A549 (cell line): ENCODE results near the gene ZSWIM1. TPM values are rescaled to one million over a fixed set of nuclear protein-coding genes. Genes with fewer than 3 reads are reported as not detected.

ENCODE experiments used
- ATAC-seq, 2 experiments: fragments of 200-7000 bp in 1 of 2; fragments of >200 bp in 1 of 2; cut with Nextera tagmentation in 1 of 2; cut with Tn5 transposase in 1 of 2; 3 replicates each; pipeline versions ENCODE4 v1.8.0 to v1.9.1; 2018 to 2020; ENCODE audit warnings: mild to moderate bottlenecking in 1 of 2, moderate library complexity in 1 of 2
- CTCF ChIA-PET: fragments of 300-600 bp; sonication (Branson Sonifier 250); formaldehyde crosslinking; extraction: SDS; loops from one replicate; lab custom pipeline; 2021; ENCODE audit warnings: antibody characterized with exemption, inconsistent platforms; lab: Yijun Ruan, JAX
- POLR2A ChIA-PET: fragments of 350-600 bp; formaldehyde crosslinking; extraction: SDS; loops from one replicate; lab custom pipeline; 2021; ENCODE audit warnings: antibody characterized with exemption, inconsistent platforms; lab: Yijun Ruan, JAX
- DNase-seq, 2 experiments: peaks; one replicate each; pipeline versions ENCODE4 v3.0.0 to v3.0.0-alpha.2; 2011 to 2016; ENCODE audit warnings: low read depth in 1 of 2, low spot score in 1 of 2
- FAIRE-seq: peaks from 2 replicates; lab custom pipeline; 2011; peaks lifted over from hg19 to GRCh38; lab: Jason Lieb, UNC
- H3K27ac ChIP-seq, 2 experiments: fragments of >200 bp; sonication (Bioruptor Twin); formaldehyde crosslinking; 3 replicates each; pipeline ENCODE4 v1.5.1; 2016 to 2017
- H3K4me1 ChIP-seq: fragments of >200 bp; sonication (Bioruptor Twin); formaldehyde crosslinking; 3 replicates; pipeline ENCODE4 v1.6.1; 2016
- H3K4me2 ChIP-seq: fragments of >200 bp; sonication (Bioruptor Twin); formaldehyde crosslinking; 3 replicates; pipeline ENCODE4 v1.6.1; 2016
- H3K4me3 ChIP-seq: fragments of >200 bp; sonication (Bioruptor Twin); formaldehyde crosslinking; 3 replicates; pipeline ENCODE4 v1.5.1; 2016
- H3K9me3 ChIP-seq: fragments of >200 bp; sonication (Bioruptor Twin); formaldehyde crosslinking; 3 replicates; pipeline ENCODE4 v1.6.1; 2016
- BHLHE40 ChIP-seq: IDR thresholded peaks from 2 replicates; pipeline ENCODE4 v1.6.1; 2012; ENCODE audit warnings: low read depth, low read length, inconsistent platforms
- CEBPB ChIP-seq, 2 experiments: fragments of >200 bp in 1 of 2; sonication (Bioruptor Twin) in 1 of 2; formaldehyde crosslinking in 1 of 2; IDR thresholded peaks; 2 replicates each; pipeline ENCODE4 v1.6.1; 2012 to 2016
- CHD4 ChIP-seq: fragments of 200-600 bp; sonication (generic); IDR thresholded peaks from 2 replicates; pipeline ENCODE4 v1.6.1; 2016; ENCODE audit warnings: antibody characterized with exemption, mild to moderate bottlenecking, borderline replicate concordance
- E2F6 ChIP-seq: IDR thresholded peaks from 2 replicates; pipeline ENCODE4 v1.6.1; 2012; ENCODE audit warnings: low read depth, borderline replicate concordance
- FOXS1 ChIP-seq: fragments of 250-450 bp; sonication (Bioruptor Pico); IDR thresholded peaks from 2 replicates; pipeline ENCODE4 v1.5.0; 2020; ENCODE audit warnings: mild to moderate bottlenecking, moderate library complexity
- GATA3 ChIP-seq: IDR thresholded peaks from 2 replicates; pipeline ENCODE4 v1.6.1; 2012; ENCODE audit warnings: borderline replicate concordance
- HEYL ChIP-seq: fragments of 250-450 bp; sonication (Bioruptor Pico); IDR thresholded peaks from 2 replicates; pipeline ENCODE4 v1.8.0; 2021; ENCODE audit warnings: mild to moderate bottlenecking, moderate library complexity
- HOXB13 ChIP-seq: fragments of 250-450 bp; sonication (Bioruptor Pico); IDR thresholded peaks from 2 replicates; pipeline ENCODE4 v1.5.0; 2020; ENCODE audit warnings: low read depth, mild to moderate bottlenecking, moderate library complexity
- KDM5A ChIP-seq: fragments of 200-600 bp; sonication (generic); IDR thresholded peaks from 2 replicates; pipeline ENCODE4 v1.6.1; 2016; ENCODE audit warnings: antibody characterized with exemption, mild to moderate bottlenecking
- NFE2L2 ChIP-seq: fragments of 150-350 bp; conservative IDR thresholded peaks from 2 replicates; pipeline ENCODE4 v1.6.1; 2014; ENCODE audit warnings: low read length
- POLR2A ChIP-seq: IDR thresholded peaks from 2 replicates; pipeline ENCODE4 v1.6.1; 2012; ENCODE audit warnings: mild to moderate bottlenecking, low read length
- RAD21 ChIP-seq, 2 experiments: fragments of >200 bp in 1 of 2; sonication (Bioruptor Twin) in 1 of 2; formaldehyde crosslinking in 1 of 2; IDR thresholded peaks in 1 of 2; conservative IDR thresholded peaks in 1 of 2; 2 replicates in 1 of 2; 3 replicates in 1 of 2; pipeline ENCODE4 v1.6.1; 2012 to 2018; ENCODE audit warnings: inconsistent platforms in 1 of 2
- RNF2 ChIP-seq: fragments of 200-600 bp; sonication (generic); IDR thresholded peaks from 2 replicates; pipeline ENCODE4 v1.6.1; 2016; ENCODE audit warnings: low read depth, mild to moderate bottlenecking, antibody characterized with exemption, moderate library complexity, borderline replicate concordance
- SREBF2 ChIP-seq: fragments of 450-650 bp; IDR thresholded peaks from 2 replicates; pipeline ENCODE4 v1.6.1; 2014; ENCODE audit warnings: mild to moderate bottlenecking, moderate library complexity
- ZC3H11A ChIP-seq: fragments of 450-650 bp; IDR thresholded peaks from 2 replicates; pipeline ENCODE4 v1.6.1; 2014; ENCODE audit warnings: antibody characterized with exemption, mild to moderate bottlenecking
- ZFP36 ChIP-seq: fragments of 450-650 bp; IDR thresholded peaks from 2 replicates; pipeline ENCODE4 v1.6.1; 2014; ENCODE audit warnings: borderline replicate concordance; ENCODE audit not compliant: partially characterized antibody
- ZSCAN20 ChIP-seq: fragments of 250-450 bp; sonication (Bioruptor Pico); IDR thresholded peaks from 2 replicates; pipeline ENCODE4 v1.8.0; 2022; ENCODE audit warnings: mild to moderate bottlenecking, moderate library complexity
- WGBS: methylation state at CpG from one replicate; pipeline ENCODE4 v1.1.6; 2017; ENCODE audit errors: missing lambda C conversion rate; 5-methylcytosine and 5-hydroxymethylcytosine counted together
- polyA plus RNA-seq, 4 experiments: library from polyadenylated mRNA; depleted of rRNA in 3 of 4; stranded (reverse); fragments of >200 nt; fragmentation: RNase III in 1 of 4; extraction: RNeasy Plus Mini Kit Qiagen cat#74134 plus additional on column Dnase treatment in 1 of 4; gene quantifications; 2 replicates in 3 of 4; 3 replicates in 1 of 4; pipeline ENCODE4 v1.2.3, GENCODE V29; 2011 to 2017
- TF ChIP-seq, protein P1 (sequence below): fragments of 250-450 bp; sonication (Bioruptor Pico); IDR thresholded peaks from 2 replicates; pipeline ENCODE4 v1.5.0; 2021; ENCODE audit warnings: mild to moderate bottlenecking, moderate library complexity, borderline replicate concordance
- TF ChIP-seq, protein P2 (sequence below): fragments of >200 bp; sonication (Bioruptor Twin); formaldehyde crosslinking; IDR thresholded peaks from 2 replicates; pipeline ENCODE4 v1.6.1; 2016
- TF ChIP-seq, protein P3 (sequence below): fragments of >200 bp; sonication (Bioruptor Twin); formaldehyde crosslinking; IDR thresholded peaks from 3 replicates; pipeline ENCODE4 v1.6.1; 2016

ZSWIM1 gene
- polyA plus RNA-seq, 2 of the 4 experiments (the other 2 are of a cell fraction) = 4.7 to 6.6 TPM

DNA sequence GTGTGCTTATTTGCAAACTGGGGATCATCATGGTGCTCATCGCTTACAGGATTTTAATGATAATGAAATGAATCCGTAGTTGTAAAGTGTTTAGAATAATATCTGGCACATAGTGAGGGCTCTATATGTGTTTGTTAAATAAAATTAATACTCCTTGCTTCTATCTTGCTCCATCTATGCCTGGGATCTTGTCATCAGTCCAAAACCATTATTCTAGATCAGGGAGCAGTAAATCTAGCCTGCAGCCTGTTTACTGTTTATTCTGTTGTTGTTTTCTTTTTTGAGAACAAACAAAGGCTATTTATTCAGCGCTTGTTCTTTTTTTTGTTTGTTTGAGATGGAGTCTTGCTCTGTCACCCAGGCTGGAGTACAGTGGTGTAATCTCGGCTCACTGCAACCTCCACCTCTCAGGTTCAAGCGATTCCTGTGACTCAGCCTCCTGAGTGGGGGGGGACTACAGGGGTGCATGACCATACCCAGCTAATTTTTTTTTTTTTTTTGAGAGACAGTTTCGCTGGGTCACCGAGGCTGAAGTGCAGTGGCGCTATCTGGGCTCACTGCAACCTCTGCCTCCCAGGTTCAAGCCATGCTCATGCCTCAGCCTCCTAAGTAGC, 32.0 kb upstream of the ZSWIM1 start:
- TF ChIP-seq ZFP36 = no peak
- TF ChIP-seq CHD4 = no peak
- TF ChIP-seq HOXB13 (CRISPR knock-in tag) = no peak
- no peak for TF ChIP-seq KDM5A
- no peak for TF ChIP-seq E2F6
- no peak for DNase-seq
- FAIRE-seq = no peak
- CTCF ChIA-PET = interaction anchor here (0.7 to 1.3 kb wide), 2 partner anchors 19 to 104 kb away, joined by 3 to 4 read pairs; no protein-coding TSS in a partner anchor
- no peak overlapping the region for H3K4me2 ChIP-seq
- no peaks in the 10 kb centered on the region for H3K9me3 ChIP-seq
- no peaks in the 10 kb centered on the region for H3K4me1 ChIP-seq
- H3K27ac ChIP-seq = no peak overlapping the region
- POLR2A ChIA-PET = no interaction called here
- no peak overlapping the region for H3K4me3 ChIP-seq
- 83% methylated on average over 8 of the region's 8 CpGs for WGBS
- peak in 1 of 2 experiments; percentile 52; a peak in 3 of 6 replicates for ATAC-seq

DNA sequence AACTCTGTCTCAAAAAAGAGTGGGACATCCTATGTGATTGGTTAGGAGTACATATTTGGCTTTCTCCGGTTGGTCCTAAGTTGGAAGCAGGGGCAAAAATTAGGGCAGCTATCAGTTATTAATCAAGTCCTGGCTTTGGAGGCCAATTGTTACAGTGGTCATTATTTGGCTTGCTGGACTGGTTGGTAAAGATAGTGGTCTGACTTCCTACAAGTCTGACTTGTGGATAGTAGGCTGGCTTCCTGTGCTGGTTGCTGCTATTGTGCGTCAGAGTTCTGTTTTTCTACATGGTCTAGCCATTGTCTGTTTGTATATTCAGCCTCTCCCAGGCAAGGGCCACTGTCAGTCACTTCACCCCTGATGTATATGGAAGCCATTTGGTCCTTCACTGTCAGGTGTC, 30.8 kb upstream of the ZSWIM1 start:
- Histone ChIP-seq H3K9me3 (no peaks in the 10 kb centered on the region), H3K4me2 (no peak overlapping the region), H3K27ac (no peak overlapping the region), H3K4me3 (no peak overlapping the region), H3K4me1 (no peaks in the 10 kb centered on the region)
- ATAC-seq (no peak), FAIRE-seq (no peak), DNase-seq (no peak)
- POLR2A ChIA-PET = interaction anchor here (0.7 kb wide), 1 partner anchor 16 kb away, joined by 3 read pairs; the partner anchor contains the start of gene SNX21
- 94% methylated on average over 2 of the region's 2 CpGs for WGBS
- CTCF ChIA-PET = interaction anchor here (1.3 to 1.5 kb wide), 2 partner anchors 20 to 39 kb away, joined by 3 to 4 read pairs; no protein-coding TSS in a partner anchor
- TF ChIP-seq CHD4 = no peak
- no peak for TF ChIP-seq GATA3
- no peak for TF ChIP-seq ZC3H11A
- no peak for TF ChIP-seq CEBPB (IDR thresholded peaks at IDR 0.05)
- TF ChIP-seq HOXB13 (CRISPR knock-in tag) = no peak
- TF ChIP-seq RAD21 (conservative IDR thresholded peaks at IDR 0.05 in 1 of 2, IDR thresholded peaks at IDR 0.05 in 1 of 2) = no peak
- TF ChIP-seq, protein P1, sequence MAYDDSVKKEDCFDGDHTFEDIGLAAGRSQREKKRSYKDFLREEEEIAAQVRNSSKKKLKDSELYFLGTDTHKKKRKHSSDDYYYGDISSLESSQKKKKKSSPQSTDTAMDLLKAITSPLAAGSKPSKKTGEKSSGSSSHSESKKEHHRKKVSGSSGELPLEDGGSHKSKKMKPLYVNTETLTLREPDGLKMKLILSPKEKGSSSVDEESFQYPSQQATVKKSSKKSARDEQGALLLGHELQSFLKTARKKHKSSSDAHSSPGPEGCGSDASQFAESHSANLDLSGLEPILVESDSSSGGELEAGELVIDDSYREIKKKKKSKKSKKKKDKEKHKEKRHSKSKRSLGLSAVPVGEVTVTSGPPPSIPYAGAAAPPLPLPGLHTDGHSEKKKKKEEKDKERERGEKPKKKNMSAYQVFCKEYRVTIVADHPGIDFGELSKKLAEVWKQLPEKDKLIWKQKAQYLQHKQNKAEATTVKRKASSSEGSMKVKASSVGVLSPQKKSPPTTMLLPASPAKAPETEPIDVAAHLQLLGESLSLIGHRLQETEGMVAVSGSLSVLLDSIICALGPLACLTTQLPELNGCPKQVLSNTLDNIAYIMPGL (CRISPR knock-in tag) = no peak
- TF ChIP-seq NFE2L2 = no peak
- TF ChIP-seq, protein P2, sequence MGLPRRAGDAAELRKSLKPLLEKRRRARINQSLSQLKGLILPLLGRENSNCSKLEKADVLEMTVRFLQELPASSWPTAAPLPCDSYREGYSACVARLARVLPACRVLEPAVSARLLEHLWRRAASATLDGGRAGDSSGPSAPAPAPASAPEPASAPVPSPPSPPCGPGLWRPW = no peak
- no peak for TF ChIP-seq POLR2A
- no peak for TF ChIP-seq FOXS1 (CRISPR knock-in tag)
- TF ChIP-seq, protein P3, sequence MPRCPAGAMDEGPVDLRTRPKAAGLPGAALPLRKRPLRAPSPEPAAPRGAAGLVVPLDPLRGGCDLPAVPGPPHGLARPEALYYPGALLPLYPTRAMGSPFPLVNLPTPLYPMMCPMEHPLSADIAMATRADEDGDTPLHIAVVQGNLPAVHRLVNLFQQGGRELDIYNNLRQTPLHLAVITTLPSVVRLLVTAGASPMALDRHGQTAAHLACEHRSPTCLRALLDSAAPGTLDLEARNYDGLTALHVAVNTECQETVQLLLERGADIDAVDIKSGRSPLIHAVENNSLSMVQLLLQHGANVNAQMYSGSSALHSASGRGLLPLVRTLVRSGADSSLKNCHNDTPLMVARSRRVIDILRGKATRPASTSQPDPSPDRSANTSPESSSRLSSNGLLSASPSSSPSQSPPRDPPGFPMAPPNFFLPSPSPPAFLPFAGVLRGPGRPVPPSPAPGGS = no peak
- TF ChIP-seq SREBF2 = no peak
- TF ChIP-seq RNF2 = no peak

DNA sequence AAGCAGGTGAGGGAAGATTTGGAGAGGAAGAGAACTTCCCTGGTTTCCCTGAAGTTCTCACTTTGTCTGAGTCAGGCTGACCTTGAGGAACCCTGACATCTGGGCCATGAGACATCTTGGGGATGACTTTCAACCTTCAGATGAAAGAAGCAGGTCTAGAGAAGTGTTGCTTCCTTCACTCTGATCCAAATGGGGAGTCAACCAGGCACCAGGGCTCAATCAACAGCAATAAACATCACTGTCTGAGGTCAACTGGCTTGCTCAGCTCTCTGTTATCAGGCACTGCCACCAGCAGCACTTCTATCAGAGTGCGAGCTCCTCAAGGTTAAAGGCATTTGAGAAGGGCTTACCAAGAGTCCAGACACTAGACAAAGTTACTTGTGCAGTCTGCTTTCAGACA, 30.1 kb upstream of the ZSWIM1 start:
- DNase-seq (no peak), ATAC-seq (no peak), FAIRE-seq (no peak)
- Histone ChIP-seq H3K4me3 (no peak overlapping the region), H3K27ac (no peak overlapping the region), H3K9me3 (no peaks in the 10 kb centered on the region), H3K4me2 (no peak overlapping the region), H3K4me1 (peaks cover 2% of the 10 kb centered on the region; the same call in 1 of the 3 replicates)
- POLR2A ChIA-PET = no interaction called here
- no peak for TF ChIP-seq ZC3H11A
- no peak for TF ChIP-seq HEYL (CRISPR knock-in tag)
- TF ChIP-seq RNF2 = no peak
- TF ChIP-seq CHD4 = no peak
- TF ChIP-seq BHLHE40 = no peak
- TF ChIP-seq ZSCAN20 = no peak
- CTCF ChIA-PET = interaction anchor here (0.9 to 1.5 kb wide), 4 partner anchors 9 to 119 kb away, joined by 3 to 4 read pairs (median 3); no protein-coding TSS in a partner anchor
- WGBS = 90% methylated on average over 1 of the region's 1 CpG
